Effector CD8-positive, alpha-beta T cell (primary cell): ENCODE measurements around the gene HGS.
"Not testable (repeated sequence)": the region's sequence is repeated elsewhere in the genome, so short reads cannot be mapped to it uniquely, and the experiment has no call there.

Experiments used
- DNase-seq: peaks from one replicate; lab custom pipeline; 2025; lab: John Stamatoyannopoulos, UW

HGS gene

DNA sequence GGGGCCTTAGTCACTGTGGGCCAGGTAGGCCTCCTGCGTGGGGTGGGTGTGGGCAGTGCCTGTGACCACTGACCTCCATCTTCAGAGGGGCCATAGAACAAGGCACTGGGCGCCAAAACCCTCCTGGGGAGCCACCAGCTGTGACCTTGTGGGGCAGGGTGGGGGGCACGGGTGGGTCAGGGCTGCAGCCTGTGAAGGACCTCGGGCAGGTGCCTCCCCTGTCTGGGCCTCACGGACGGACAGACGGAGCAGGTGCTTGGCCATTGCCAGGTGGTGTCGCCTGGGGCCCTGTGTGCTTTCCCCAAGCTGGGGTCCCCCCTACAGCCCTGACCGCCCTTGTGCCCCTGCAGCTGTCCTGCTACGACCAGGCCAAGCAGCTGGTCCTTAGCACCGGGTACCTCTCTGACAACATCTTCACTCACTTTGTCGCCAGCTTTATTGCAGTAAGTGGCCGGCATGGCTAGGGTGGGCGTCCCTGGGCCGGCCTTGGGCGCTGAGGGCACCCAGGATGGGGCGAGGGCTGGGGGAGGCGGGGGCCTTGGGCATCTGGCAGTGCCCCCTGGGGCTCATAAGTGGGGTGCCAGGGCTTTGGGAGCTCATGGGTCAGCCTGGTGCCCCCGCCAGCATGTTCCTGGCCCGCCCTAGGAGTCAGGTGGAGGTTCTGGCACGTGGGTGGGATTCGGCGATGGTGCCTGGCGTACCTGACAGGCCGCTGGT, 33.4 kb downstream of the HGS start:
- DNase-seq: no peak

DNA sequence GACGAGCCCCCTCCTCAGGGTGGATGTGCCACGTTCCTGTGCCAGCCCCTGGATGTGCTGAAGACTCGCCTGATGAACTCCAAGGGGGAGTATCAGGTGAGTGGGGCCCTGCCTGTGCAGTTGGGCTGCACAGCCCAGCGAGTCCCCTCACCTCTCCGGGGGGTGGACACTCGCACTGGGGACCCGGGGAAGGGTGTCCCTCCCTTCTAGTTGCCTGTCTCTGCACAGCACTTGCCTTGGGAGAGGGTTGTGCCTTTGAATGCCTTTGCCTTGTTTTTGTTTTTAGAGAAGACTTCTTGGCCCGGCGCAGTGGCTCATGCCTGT, 33.9 kb downstream of the HGS start:
- DNase-seq: no peak

DNA sequence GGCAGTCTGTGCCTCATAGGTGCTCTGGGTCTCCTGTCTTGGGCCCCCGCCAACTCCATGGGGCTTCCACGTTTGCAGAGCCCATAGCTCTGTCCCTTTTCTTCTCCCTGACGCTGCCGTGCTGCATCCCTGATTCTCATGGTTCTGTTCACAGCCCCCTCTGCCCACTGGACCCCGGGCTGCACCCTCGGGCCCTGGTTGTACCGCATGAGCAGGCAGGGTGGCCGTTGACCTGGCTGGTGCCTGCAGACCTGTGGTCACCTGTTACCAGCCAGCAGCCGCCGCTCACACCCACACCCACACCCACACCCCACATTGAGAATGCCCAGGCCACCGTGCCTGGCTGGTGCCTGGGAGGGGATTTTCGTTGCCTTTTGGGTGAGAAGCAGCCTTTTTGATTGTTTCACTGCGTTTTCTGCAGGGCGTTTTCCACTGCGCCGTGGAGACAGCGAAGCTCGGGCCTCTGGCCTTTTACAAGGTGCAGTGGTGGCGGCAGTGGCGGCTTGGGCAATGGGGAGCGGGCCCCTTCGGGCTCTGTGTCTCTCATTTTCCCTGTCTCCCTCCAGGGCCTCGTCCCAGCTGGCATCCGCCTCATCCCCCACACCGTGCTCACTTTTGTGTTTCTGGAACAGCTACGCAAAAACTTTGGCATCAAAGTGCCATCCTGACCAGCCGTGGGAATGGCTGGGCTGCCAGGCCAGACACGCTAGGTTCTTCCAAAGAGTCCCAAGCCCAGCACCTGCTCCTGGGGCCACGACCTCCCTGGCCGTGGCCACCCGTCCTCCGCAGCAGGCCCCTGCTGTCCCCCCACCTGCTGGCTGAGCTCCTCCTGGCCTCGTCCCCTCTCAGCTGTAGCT, 35.8 kb downstream of the HGS start:
- no peak for DNase-seq

DNA sequence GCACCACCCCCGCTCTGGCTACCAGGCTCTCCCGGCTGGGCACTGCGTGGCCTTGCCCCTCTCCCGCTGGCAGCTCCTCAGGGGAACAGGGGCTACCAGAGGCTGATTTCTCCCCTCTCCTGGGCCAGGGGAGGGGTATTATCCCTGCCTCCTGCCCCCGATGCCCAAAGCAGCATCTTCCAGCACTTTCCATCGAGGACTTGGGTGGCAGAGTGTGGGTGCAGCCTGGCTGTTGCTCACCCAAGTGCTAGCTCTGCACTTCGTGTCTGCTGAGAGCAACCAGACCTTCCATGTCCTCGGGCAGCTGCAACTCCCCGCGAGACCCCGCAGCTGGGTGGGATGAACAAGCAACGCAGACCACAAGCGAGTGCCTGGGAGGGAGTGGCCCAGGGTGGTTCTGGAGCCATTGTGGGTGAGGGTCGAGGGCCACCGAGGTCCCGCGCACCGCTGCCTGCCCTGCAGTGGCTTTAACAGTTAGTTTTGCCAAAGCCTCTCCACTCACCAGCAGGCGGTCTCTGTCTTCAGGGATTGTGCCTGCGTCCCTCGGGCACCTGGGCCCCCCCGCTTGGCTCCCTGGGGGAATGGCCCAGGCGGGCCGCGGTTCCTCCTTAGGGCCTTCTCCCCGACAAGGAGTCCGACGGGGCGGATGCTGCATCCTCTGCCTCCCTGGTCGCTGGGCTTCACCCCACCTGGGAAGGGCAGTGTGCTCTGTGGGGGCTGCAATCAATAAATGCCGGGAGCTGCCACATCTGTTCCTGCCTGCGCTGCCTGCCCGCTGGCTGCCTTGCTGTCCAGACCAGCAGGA, 36.7 kb downstream of the HGS start:
- DNase-seq: no peak

DNA sequence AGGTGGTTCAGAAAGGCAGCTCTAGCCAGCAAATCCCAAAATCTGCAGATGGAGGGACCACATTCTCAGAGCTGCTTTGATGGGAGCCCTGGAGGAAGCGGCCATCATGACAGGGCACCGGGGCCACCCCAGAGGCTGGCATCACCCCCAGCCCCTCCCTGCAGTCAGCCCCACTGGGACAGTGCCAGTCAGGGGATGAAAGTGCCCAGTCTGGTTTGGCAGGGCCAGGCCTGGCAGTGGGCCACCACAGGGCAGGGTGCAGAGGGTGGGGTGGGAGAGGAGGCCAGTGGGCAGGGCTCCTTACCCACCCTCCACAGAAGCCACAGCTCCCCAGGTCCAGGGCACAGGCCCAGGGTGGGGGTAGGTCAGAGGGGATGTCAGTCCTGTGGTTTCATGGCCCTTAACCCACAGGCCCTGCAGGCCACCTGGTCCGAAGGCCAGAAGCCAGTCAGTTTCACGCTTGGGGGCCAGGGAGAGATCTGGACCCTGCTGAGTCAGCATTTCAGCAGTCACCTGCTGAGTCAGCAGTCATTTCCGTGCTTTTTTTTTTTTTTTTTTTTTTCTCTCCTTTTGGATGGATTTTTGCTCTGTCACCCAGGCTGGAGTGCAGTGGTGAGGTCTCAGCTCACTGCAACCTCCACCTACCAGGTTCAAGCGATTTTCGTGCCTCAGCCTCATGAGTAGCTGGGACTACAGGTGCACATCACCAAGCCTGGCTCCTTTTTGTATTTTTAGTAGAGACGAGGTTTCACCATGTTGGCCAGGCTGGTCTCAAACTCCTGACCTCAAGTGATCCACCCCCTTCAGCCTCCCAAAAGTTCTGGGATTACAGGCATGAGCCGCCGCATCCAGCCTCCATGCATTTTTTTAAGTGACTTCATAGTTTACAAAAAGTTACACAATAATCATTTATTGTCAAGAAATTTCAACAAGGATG, 38.6 kb downstream of the HGS start:
- DNase-seq: no peak

DNA sequence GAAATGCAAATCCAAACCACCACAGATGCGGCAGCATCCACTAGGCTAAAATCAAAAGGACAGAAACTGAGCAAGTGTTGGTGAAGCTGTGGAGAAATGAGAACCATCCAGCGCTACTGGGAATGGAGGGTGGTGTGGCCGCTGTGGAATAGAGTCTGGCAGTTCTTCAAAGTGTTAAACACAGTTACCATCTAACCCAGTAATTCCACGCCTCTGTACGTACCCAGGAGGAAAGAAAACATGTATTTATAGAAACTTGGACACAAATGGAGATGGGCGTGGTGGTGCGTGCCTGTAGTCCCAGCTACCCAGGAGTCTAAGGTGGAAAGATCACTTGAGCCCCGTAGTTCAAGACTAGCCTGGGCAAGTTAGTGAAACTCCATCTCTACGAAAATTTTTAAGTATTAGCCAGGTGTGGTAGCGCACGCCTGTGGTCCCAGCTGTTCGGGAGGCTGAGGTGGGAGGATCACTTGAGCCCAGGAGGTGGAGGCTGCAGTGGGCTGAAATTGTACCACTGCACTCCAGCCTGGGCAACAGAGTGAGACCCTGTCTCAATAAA, 39.9 kb downstream of the HGS start:
- DNase-seq: no peak

DNA sequence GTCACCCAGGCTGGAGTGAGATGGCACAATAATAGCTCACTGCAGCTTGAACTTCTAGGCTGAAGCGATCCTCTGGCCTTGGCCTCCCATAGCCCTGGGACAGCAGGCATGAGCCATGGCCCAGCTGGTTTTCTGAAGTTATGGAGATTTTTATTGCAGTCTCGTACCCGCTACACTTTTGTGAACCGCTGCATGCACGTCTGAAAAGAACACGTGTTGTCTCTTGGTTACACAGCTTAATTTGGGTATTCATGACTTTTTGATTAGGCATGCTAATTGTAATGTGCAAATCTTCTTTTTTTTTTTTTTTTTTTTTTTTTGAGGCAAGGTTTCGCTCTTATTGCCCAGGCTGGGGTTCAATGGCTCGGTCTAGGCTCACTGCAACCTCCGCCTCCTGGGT, 41.6 kb downstream of the HGS start:
- no peak for DNase-seq

DNA sequence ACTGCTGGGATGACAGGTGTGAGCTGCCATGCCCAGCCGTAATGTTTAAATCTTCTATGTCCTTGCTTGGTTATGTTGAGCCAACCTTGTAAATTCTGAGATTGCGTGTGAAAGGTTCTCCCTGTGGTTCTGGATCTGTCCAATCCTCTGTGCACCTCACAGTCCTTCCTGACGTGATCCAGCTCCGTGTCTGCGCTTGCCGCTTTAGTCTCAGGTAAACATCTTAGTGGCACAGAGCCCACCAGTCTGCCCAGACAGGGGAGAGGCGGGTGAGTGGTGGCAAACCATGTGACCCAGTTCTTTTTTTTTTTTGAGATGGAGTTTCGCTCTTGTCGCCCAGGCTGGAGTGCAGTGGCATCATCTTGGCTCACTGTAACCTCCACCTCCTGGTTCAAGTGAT, 42.2 kb downstream of the HGS start:
- no peak for DNase-seq

DNA sequence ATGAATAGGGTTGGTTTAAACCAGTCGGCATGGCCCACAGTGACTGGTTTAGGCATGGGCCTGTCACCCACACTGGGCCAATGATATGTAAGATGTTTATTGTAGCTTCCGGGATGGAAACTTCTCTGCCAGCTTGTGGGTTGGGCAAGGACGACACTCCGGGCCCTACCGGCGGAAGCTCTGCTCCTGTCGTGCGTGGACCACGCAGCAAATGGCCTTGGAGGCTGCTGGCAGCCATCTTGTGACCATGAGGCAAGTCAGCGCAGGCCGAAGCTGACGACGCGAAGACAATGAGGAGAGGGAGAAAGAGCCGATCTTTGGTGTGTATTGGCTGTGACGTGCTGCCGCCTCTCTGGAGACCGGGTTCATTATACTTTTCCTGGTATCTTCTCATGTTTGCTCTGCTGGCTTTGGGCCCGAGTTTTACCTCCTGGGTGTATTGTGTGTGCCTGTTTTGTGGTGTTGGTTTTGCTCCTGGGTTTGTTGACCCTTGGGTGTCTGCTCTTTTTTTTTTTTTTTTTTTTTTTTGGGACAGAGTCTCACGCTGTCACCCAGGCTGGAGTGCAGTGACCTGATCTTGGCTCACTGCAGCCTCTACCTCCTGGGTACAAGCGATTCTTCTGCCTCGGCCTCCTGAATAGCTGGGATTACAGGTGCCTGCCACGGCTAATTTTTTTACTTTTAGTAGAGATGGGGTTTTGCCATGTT, 43.7 kb downstream of the HGS start:
- no peak for DNase-seq

DNA sequence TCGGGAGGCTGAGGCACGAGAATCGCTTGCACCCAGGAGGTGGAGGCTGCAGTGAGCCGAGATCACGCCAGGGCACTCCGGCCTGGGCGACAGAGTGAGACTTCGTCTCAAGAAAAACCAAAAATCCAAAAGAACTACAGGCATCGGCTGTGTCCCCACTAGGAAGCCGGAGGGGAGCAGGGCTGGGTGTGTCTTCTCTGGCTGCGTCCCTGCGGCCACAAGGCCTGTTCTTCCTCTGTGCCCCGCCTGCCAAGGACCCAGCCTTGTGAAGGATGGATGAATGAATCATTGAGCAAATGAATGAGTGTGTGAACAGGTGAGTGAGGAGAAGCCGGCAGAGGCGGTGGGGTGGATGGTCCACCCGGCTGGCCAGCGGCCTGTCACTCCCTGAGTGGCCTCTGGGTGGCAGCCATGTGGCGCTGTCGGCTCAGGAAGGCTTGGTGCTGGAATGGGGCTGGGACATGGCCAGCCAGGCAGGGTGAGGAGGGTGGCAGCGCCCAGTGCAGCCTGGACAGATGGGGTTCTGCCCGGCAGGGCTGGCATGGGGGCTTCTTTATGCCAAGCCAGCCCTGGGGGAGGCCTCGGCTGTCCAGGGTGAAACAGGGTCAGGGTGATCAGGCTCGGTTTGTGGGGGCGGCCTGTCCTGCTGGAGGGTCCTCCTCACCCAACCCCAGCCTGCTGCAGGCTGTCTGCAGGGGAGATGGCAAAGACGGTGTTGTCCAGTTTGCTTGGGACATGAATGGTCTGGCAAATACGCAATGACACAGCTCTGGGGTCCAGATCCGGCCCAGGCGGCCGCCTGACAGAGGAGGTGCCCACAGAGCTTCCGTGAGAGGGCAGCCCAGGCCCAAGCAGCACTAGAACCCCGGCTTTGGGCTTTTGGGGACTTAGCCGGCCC, 49.9 kb downstream of the HGS start:
- DNase-seq: no peak

DNA sequence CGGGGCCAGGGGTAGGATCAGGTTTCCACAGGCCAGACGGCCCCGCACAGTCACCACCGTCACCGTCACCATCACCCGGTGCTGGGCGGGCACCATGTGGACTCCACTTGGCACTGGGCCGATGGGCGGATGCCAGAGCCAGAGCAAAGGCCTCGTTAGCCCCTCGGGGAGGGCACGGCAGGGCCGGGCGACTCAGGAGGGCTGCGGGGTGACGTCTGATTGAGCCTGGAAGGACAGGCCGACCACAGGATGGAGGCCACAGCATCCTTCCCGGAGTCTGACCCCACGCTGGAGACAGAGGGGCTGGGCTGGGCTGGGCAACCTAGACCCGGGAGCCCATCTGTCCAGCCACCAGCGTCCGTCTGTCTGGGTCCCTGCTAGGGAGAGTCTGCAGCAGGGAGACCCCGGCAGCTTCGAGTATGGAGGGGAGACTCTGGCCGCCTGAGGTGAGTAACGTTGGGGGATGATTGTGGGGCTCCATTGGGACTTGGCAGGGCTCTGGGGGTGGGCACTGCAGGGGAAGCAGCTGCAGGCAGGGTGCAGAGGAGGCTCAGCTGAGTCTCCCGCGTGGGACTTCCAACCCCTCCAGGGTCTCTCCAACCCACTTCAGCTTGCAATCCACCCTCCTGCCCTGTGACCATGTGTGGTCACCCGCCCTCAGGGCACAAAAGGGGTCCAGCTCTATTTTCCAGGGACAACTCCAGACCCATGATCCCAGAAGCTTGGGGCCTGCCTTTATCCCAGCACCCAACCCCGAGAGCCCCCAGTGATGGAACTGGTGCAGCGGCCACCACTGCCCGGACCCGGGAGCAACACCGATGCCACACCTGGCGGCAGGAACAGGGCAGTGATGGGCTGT, 50.8 kb downstream of the HGS start:
- DNase-seq: no peak

DNA sequence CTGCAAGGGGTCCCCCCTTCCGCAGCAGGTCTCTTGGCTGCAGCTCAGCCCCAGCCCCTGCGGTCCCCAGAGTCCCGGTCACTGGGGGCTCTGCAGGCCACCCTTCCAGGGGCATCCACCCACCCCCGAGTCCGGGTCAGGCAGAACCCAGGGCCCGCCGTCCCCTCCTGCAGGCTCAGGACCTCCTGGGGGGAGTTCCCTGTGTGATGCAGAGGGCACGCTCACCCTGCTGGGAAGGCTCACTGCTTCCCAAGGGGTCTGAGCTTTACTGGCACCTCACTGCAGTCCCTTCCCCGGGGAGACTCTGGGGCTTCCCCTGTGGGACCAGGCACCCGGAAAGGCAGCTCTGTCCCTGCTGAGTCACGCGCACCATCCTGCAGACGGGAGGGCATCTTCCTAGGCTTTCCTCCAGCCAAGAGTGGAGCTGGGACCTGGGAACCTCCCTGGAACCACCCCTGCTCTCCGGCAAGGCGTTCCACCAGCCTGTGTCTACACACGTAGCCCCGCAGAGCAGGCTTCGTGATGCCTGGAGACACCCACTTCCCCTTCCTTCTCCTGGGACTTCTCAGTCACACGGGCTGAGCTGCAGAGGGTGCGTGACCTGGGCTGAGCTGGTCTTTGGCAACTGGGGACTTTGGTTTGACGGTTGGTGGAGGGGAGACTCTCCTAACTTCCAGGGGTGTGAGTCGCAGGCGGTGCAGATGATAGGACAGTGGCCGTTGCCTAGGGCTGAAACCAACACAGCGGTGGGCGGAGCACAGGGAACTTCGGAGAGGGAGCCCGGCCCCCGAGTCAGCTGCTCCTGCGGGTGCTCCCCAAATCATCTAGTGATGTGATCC, 51.7 kb downstream of the HGS start:
- DNase-seq: no peak

DNA sequence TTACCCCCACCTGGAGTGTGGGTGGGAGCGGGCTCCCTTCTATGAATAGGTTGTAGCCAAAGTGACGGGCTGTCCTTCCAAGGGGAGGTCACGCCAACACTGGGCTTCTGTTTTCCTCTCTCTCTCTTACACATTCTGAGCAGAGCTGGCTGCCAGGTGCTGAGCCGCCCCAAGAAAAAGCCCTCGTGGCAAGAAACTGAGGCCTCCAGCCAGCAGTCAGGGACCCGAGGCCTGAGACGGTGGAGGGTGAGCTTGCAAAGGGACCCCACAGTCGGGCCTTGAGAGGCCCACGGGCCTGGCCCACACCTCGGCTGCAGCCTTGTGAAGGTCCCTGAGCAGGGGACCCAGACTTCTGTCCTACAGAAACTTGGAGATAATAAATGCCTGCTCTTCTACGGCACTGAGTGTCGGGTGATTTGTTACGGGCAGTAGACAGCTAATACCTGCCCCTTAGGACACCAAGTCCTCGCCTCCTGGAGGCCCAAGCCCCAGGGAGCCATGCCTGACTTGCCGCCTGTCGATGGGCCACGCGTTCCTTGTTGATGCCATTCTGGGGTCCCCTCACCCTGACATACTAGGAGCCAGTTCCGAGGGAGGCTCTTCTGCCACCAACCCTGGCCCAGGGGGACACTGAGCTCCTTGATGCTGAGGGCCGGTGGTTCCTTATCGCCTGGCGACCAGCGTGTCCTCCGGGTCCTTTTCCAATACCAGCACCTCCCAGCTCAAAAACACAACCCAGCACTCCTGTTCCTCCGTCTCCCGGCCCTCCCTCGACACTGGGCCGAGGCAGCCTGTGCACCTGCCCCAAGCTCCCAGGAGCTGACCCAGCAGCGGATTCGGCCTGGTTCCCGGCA, 54.4 kb downstream of the HGS start:
- DNase-seq: no peak

DNA sequence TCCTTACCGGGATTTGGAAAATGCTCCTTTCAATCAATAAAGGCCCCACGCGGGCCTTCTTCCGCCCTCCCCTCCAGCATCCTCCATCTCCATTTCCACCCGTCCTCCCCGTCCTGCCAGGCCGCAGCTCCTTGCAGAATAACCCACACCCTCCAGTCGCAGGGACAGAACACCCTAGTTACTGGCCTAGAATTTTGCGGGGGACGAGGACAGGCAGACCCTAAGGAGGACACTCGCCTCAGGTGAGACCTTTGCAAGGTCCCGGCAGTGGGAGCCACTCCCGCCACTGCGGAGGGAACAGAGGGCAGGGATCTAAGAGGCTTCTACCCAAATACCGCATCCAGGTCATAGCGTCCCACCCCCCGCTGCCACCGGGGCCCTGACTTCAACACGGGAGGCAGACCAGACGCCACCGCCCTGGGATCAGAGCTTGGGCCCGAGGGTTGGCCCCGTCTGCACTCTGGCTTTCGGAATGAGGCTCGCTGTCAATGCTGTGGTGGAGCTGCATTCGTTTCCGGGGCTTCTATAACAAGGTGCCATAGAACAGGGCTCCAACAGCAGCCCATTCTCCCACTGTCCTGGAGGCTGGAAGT, 55.1 kb downstream of the HGS start:
- no peak for DNase-seq

DNA sequence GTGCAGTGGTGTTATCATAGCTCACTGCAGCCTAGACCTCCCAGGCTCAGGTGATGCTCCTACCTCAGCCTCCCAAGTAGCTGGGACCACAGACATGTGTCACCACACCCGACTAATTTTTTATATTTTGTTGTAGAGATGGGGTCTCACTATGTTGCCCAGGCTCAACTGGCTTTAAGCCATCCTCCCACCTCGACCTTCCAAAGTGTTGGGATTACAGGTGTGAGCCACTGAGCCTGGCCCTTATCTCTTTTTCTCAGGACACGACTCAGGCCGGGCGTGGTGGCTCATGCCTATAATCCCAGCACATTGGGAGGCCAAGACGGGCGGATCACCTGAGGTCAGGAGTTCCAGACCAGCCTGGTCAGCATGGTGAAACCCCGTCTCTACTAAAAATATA, 55.8 kb downstream of the HGS start:
- not testable (repeated sequence) for DNase-seq

DNA sequence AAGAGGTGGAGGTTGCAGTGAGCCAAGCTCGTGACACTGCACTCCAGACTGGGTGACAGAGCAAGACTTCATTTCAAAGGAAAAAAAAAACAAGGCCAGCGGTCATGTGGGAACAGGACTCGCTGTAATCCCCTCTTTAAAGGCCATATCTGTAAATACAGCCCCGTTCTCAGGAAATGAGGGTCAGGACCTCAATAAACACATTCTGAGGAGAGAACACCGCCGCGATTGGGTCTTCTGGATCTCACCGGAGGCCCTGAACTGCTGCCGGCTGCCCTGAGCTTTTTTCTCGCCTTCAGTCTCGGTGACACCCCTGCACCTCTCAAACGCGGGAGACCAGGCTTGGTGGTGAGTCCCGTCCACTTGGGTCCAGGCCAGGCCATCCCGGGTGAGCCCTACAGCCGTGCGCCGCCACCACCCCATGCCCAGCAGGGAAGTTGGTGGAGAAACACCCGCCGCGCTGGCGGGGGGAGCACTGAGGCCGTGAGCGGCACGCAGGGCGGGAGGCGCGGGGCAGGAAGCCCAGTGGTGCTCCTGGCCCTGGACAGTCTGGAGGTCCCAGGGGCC, 56.7 kb downstream of the HGS start:
- DNase-seq: no peak
